K562 (cell line): ENCODE results near the gene MYO1A. TPM values are rescaled to one million over a fixed set of nuclear protein-coding genes. Genes with fewer than 3 reads are reported as not detected.

Source experiments
- FIP1L1 ChIP-seq: fragments of 200-400 bp; formaldehyde crosslinking; IDR thresholded peaks from 2 replicates; pipeline ENCODE4 v1.6.1; 2018; ENCODE audit warnings: mild to moderate bottlenecking, low read depth, low read length; ENCODE audit not compliant: poor library complexity, severe bottlenecking
- HDAC6 ChIP-seq: IDR thresholded peaks from 2 replicates; pipeline ENCODE4 v1.6.1; 2012; ENCODE audit warnings: low read depth, mild to moderate bottlenecking, control low read depth, inconsistent platforms, low read length, moderate library complexity
- HMG20B ChIP-seq: fragments of 250-450 bp; sonication (Bioruptor Pico); IDR thresholded peaks from 2 replicates; pipeline ENCODE4 v1.5.0; 2021; ENCODE audit warnings: mild to moderate bottlenecking
- MED1 ChIP-seq: sonication (generic); formaldehyde crosslinking; IDR thresholded peaks from 2 replicates; pipeline ENCODE4 v1.8.1; 2023; ENCODE audit warnings: missing genetic modification reagents, borderline replicate concordance
- NCOA4 ChIP-seq: fragments of 450-650 bp; IDR thresholded peaks from 2 replicates; pipeline ENCODE4 v1.6.1; 2018; ENCODE audit warnings: mild to moderate bottlenecking; ENCODE audit not compliant: partially characterized antibody
- RBM25 ChIP-seq: fragments of 200-400 bp; formaldehyde crosslinking; IDR thresholded peaks from 2 replicates; pipeline ENCODE4 v1.6.1; 2018; ENCODE audit warnings: low read length, low read depth, moderate library complexity; ENCODE audit not compliant: severe bottlenecking
- SMAD2 ChIP-seq: fragments of 150-350 bp; IDR thresholded peaks from 2 replicates; pipeline ENCODE4 v1.6.1; 2014; ENCODE audit warnings: low read depth, mild to moderate bottlenecking, low read length
- TRIM28 ChIP-seq: fragments of 450-650 bp; IDR thresholded peaks from 2 replicates; pipeline ENCODE4 v1.6.1; 2017
- ZBTB49 ChIP-seq: sonication (generic); formaldehyde crosslinking; IDR thresholded peaks from 2 replicates; pipeline ENCODE4 v1.8.0; 2022; ENCODE audit warnings: missing genetic modification reagents, mild to moderate bottlenecking, borderline replicate concordance
- ZEB2 ChIP-seq: fragments of 450-650 bp; IDR thresholded peaks from 2 replicates; pipeline ENCODE4 v1.6.1; 2016
- ZNF280B ChIP-seq: fragments of 250-450 bp; sonication (Bioruptor Pico); IDR thresholded peaks from 2 replicates; pipeline ENCODE4 v1.5.1; 2021; ENCODE audit warnings: mild to moderate bottlenecking
- ZNF407 ChIP-seq: fragments of 450-650 bp; IDR thresholded peaks from 2 replicates; pipeline ENCODE4 v1.6.1; 2016; ENCODE audit warnings: low read depth
- polyA plus RNA-seq, 8 experiments: library from polyadenylated mRNA; depleted of rRNA in 4 of 8; stranded (reverse) in 5 of 8; unstranded in 3 of 8; fragments of >200 nt; fragmentation: Nextera tagmentation in 2 of 8; fragmentation: Illumina TruSeq in 1 of 8; extraction: Ambion mirVana in 2 of 8; extraction: Trizol in 1 of 8; gene quantifications; 2 replicates each; pipeline versions ENCODE4 v1.2.1 to v1.2.3, GENCODE V29; 2011 to 2014; ENCODE audit warnings: inconsistent platforms in 1 of 8, missing spikeins in 1 of 8
- total RNA-seq, 7 experiments: library from RNA; depleted of rRNA in 6 of 7; stranded (reverse); fragments of >200 nt in 6 of 7; fragmentation: Illumina TruSeq in 2 of 7; extraction: Trizol in 2 of 7; gene quantifications; 2 replicates each; pipeline versions ENCODE4 v1.2.1 to v1.2.3, GENCODE V29; 2011 to 2021; ENCODE audit warnings: low replicate concordance in 1 of 7

Gene MYO1A
- total and polyA plus RNA-seq, 9 of the 15 experiments (the other 6 are each of a cell fraction or from before 2014, with no cell fraction given): 0.03 to 0.29 (median 0.14) TPM; not detected in 2

GRCh38 chr12:57088354-57089270 lies 38.7 kb upstream of the MYO1A start, which contains the start of gene NAB2 (continued):
- TF ChIP-seq ZNF407: peak; percentile 30; the same call in 1 of the 2 replicates
- no peak for TF ChIP-seq HMG20B (CRISPR knock-in tag)
- no peak for TF ChIP-seq HDAC6
- TF ChIP-seq ZNF280B (CRISPR knock-in tag): no peak
- no peak for TF ChIP-seq RBM25
- no peak for TF ChIP-seq ZEB2
- no peak for TF ChIP-seq SMAD2
- no peak for TF ChIP-seq NCOA4
- TF ChIP-seq FIP1L1: no peak
- TF ChIP-seq ZBTB49 (CRISPR knock-in tag): no peak
- TF ChIP-seq MED1 (CRISPR knock-in tag): no peak
- no peak for TF ChIP-seq TRIM28
